Measurements from ENCODE around the gene ETFA.
"Not testable (repeated sequence)": the region's sequence is repeated elsewhere in the genome, so short reads cannot be mapped to it uniquely, and the experiment has no call there.

ETFA gene

GRCh38 chr15:76325704-76326103 is 14.4 kb upstream of the ETFA start:
- DNase-seq (ENCODE audit: low read depth in 2 of 2) = no peak

DNA sequence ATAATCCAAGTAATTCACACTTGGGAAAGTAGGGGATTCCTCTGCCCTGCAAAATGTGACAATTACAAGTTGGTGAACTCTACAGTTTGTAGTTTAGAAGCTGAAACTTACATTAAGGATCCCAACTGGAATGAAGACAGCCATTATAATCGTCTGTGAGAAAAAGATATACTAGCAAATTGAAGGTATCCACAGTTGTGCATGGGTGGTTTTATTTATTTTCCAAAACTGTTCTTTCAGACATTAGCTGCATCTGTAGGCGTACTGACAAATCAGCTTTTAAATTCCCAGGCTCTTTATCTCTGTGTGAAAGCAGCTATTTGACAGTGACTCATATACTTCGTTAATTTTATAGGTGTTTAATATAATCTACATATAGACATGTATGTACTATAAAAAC is 12.8 kb upstream of the ETFA start:
- DNase-seq (ENCODE audit: low read depth in 2 of 2) = no peak

GRCh38 chr15:76321602-76322001 is 10.3 kb upstream of the ETFA start:
- no peak for DNase-seq (ENCODE audit: low read depth in 2 of 2)

DNA sequence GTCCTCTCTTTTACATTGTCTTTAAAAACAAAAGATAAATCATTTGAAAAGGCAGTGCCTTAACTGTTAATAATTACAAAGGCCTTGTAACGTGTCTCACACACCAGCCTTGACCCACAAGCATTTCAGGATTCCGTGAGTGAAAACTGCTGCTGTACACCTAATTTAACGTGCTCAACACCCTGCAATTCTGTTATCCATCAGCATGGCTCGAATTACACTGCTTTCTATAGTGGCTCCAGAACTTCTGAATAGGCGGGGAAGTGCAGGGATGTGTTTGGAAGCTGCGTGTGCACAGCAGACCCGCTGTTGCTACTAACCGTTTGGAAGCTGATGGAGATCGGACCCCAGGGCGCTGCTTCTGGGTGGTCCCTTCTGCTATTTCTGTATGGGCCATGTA is 9.9 kb upstream of the ETFA start:
- no peak for DNase-seq (ENCODE audit: low read depth in 2 of 2)

- DNase-seq (ENCODE audit: low read depth in 2 of 2) = no peak
Observed at GRCh38 chr15:76320012-76320411, 8.7 kb upstream of the ETFA start.

- no peak for DNase-seq (ENCODE audit: low read depth in 2 of 2)
Observed at GRCh38 chr15:76313731-76314130, 2.5 kb upstream of the ETFA start.

GRCh38 chr15:76313175-76313567 is 1.9 kb upstream of the ETFA start:
- not testable (repeated sequence) for DNase-seq (ENCODE audit: low read depth in 2 of 2)

DNA sequence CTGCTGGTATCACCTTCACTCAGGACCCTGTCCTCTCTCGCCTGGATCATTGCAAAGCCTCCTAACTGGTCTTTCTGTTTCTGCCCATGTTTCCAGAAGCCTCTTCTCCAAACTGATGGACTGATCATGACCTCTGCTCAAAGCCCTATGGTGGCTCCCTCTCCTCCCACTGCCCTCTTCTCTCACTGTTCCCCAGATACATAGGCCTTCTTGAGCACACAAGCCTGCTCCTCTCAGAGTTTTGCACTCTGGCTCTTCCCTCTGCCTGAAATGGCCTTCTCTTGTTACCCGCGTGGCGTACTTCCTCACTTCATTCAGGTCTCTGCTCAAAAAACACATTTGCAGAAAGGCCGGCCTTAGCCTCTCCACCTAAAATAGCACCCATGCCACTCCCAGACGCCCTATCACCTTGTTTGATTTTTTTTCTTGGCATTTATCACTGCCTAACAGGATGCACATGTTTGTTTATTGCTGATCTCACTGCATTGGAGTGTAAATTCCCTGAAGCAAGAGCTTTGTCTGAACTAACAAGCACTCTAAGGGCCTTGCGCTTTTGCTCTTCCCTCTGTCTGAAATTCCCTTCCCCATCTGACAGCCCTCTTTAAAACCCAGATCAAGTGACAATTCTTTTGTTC is 1.4 kb upstream of the ETFA start:
- no peak for DNase-seq (ENCODE audit: low read depth in 2 of 2)

- DNase-seq (ENCODE audit: low read depth in 2 of 2) = no peak
Observed at GRCh38 chr15:76310475-76311099, 682 bp downstream of the ETFA start.

GRCh38 chr15:76309601-76310330 is 1.5 kb downstream of the ETFA start:
- DNase-seq (ENCODE audit: low read depth in 2 of 2) = no peak

- no peak for DNase-seq (ENCODE audit: low read depth in 2 of 2)
Observed at GRCh38 chr15:76303909-76304308, 7.4 kb downstream of the ETFA start.

GRCh38 chr15:76299786-76300185 is 11.5 kb downstream of the ETFA start:
- no peak for DNase-seq (ENCODE audit: low read depth in 2 of 2)

GRCh38 chr15:76298986-76299385 is 12.3 kb downstream of the ETFA start:
- DNase-seq (ENCODE audit: low read depth in 2 of 2) = no peak

DNA sequence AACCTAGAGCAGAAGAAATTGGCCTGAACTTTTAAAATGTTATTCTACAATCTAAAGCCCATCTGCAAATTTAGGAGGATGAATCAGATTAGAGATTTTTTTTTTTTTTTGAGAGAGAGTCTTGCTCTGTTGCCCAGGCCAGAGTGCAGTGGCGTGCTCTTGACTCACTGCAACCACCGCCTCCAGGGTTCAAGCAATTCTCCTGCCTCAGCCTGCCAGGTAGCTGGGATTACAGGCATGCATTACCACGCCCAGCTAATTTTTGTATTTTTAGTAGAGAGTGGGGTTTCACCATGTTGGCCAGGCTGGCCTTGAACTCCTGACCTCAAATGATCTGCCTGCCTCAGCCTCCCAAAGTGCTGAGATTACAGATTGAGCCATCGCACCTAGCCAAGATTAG is 13.3 kb downstream of the ETFA start:
- DNase-seq (ENCODE audit: low read depth in 2 of 2) = not testable (repeated sequence)

GRCh38 chr15:76296849-76297248 is 14.4 kb downstream of the ETFA start:
- no peak for DNase-seq (ENCODE audit: low read depth in 2 of 2)

GRCh38 chr15:76294463-76294862 is 16.8 kb downstream of the ETFA start:
- DNase-seq (ENCODE audit: low read depth in 2 of 2) = not testable (repeated sequence)

DNA sequence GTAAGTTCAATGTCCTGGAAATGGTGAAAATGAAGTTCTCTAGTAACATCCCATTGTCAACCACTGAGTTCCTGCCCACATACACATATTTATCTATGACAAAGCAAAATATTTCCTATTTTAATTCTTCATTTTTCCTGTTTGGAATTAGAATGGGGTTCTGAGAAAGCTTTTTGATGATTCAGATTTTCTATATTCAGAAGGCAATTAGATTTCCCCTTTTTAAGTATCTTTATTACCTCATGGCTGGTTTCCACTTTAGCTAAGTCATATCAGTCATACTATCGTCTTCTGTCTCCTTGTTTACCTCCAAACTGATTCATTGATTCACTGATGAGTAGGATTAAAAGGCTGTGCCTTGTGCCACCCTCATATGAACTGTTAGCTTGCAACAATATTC is 17.9 kb downstream of the ETFA start:
- DNase-seq (ENCODE audit: low read depth in 2 of 2) = no peak

DNA sequence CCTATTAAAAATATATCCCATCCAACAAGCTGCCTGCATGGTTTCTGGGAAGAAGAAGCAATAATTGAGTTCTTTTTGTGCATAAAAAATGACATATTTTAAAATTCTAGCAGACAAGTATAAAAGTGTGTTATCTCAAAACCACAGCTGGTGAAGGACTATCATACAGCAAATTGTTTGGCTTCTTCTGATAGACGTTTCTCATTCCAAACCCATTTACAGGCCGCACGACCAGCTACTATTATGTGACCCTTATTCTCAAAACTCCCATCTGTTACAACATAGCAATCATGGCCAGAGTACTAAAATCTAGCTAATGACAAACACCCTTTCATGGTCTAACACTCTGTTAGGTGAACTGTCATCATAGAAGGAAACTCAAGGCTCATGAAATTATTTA is 21.7 kb downstream of the ETFA start:
- DNase-seq (ENCODE audit: low read depth in 2 of 2) = no peak

GRCh38 chr15:76286271-76286879 is 24.9 kb downstream of the ETFA start:
- DNase-seq (ENCODE audit: low read depth in 2 of 2) = no peak

DNA sequence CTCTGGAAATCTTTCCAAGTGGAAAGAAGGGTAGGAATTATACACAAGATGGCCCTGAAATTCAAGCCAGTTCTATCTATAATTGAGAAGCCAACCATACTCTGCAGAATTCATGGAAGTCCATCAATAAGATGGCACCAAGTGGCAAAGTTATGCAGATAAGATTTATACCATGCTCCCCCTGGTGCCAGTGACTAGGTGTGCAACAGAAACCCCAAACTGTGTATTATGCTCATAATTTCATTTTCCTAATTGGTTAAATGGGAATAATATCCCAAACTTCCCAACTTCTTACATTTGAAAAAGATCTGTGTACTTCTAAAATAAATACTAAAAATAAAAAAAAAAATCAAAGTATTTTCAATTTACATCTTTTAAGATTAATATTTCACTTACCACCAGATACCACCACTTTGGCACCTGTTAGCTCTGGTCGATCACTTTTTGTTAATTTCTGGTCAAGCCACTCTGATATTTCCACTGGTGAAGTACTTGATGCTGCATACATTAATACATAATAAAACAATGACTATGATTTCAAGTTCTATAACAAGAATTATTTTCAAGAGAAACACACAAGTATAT is 25.9 kb downstream of the ETFA start:
- no peak for DNase-seq (ENCODE audit: low read depth in 2 of 2)

DNA sequence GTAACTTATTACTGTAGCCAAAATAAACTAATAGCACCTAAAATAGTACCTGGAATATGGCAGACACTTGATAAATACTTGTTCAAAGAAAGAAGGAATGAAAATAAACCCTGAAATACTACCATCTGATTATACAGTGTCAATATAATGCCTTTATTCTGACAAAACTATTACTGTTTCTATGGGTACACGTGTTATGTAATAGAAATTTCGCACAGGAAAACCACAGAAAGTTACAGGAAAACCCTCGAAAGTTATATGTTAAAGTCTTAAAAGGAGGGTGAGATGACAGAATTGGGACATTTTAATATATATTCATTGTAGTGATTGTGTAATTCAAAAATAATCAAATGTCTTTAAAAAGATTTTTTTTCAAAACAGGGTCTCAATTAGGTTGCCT is 28.8 kb downstream of the ETFA start:
- DNase-seq (ENCODE audit: low read depth in 2 of 2) = no peak

- no peak for DNase-seq (ENCODE audit: low read depth in 2 of 2)
Observed at GRCh38 chr15:76278651-76279050, 32.6 kb downstream of the ETFA start.

Measured in stimulated activated CD4-positive, alpha-beta T cell treated with anti-CD3 and anti-CD28 coated beads, Interleukin-12 subunit alpha, Interleukin-12 subunit beta, amount 100 ng/mL, for 24 hours (primary cell).